ENCODE results near the gene ZNF485. TPM values are rescaled to one million over a fixed set of nuclear protein-coding genes. Genes with fewer than 3 reads are reported as not detected.
A peak's percentile ranks its signal among the peaks of the same experiment; 100 is the strongest.

Gene ZNF485
- total and polyA plus RNA-seq, 4 donors: 1.5 to 4.4 (median 3.2) TPM

- Histone ChIP-seq H3K4me1 (ENCODE audit: control insufficient read depth in 5 of 5, insufficient read depth in 5 of 5, low read length in 5 of 5) (peaks cover 0 to 17% (median 4%) of the 10 kb centered on the region in 5 donors), H3K27ac (ENCODE audit: low read depth in 1 of 2, low read length in 1 of 2) (no peak overlapping the region)
- no peak for ATAC-seq (ENCODE audit: insufficient read depth, low FRiP score)
Measured at GRCh38 chr10:43574906-43575305, 31.3 kb upstream of the ZNF485 start.

GRCh38 chr10:43576062-43576461, 30.2 kb upstream of the ZNF485 start:
- Histone ChIP-seq H3K36me3 (ENCODE audit: control insufficient read depth in 4 of 4, insufficient read depth in 4 of 4, low read length in 4 of 4) (no peaks in the 10 kb centered on the region), H3K4me3 (no peak overlapping the region), H3K9ac (ENCODE audit: insufficient read depth in 1 of 2, low read length in 2 of 2) (no peak overlapping the region), H3K4me1 (ENCODE audit: control insufficient read depth in 5 of 5, insufficient read depth in 5 of 5, low read length in 5 of 5) (peaks cover 0 to 17% (median 4%) of the 10 kb centered on the region in 5 donors), H3K27ac (ENCODE audit: low read depth in 1 of 2, low read length in 1 of 2) (no peak overlapping the region), H3K27me3 (ENCODE audit: control insufficient read depth in 3 of 3, insufficient read depth in 3 of 3, low read length in 2 of 3) (no peaks in the 10 kb centered on the region), H3K9me3 (ENCODE audit: control insufficient read depth in 4 of 4, insufficient read depth in 3 of 4, low read length in 3 of 4) (peaks cover 0 to 2% (median 0%) of the 10 kb centered on the region in 4 donors)
- DNase-seq (no peak), ATAC-seq (ENCODE audit: insufficient read depth, low FRiP score) (no peak)
- 92% methylated on average over 5 of the region's 5 CpGs for WGBS, 2 donors
- TF ChIP-seq CTCF (IDR thresholded peaks at IDR 0.05; ENCODE audit: control extremely low read depth, extremely low read depth): no peak

More at GRCh38 chr10:43574906-43575305, 31.3 kb upstream of the ZNF485 start:
- peak overlapping the region in 1 of 2 donors; percentile 30 for H3K9ac ChIP-seq (ENCODE audit: insufficient read depth in 1 of 2, low read length in 2 of 2)
- no peaks in the 10 kb centered on the region for H3K36me3 ChIP-seq (ENCODE audit: control insufficient read depth in 4 of 4, insufficient read depth in 4 of 4, low read length in 4 of 4)
- no peak for TF ChIP-seq CTCF (IDR thresholded peaks at IDR 0.05; ENCODE audit: control extremely low read depth, extremely low read depth)
- no peak overlapping the region for H3K4me3 ChIP-seq
- WGBS, 2 donors: 92% methylated on average over 8 of the region's 8 CpGs
- no peaks in the 10 kb centered on the region for H3K27me3 ChIP-seq (ENCODE audit: control insufficient read depth in 3 of 3, insufficient read depth in 3 of 3, low read length in 2 of 3)
- no peak for DNase-seq
- H3K9me3 ChIP-seq (ENCODE audit: control insufficient read depth in 4 of 4, insufficient read depth in 3 of 4, low read length in 3 of 4): peaks cover 0 to 2% (median 0%) of the 10 kb centered on the region in 4 donors

GRCh38 chr10:43576580-43576979, 29.7 kb upstream of the ZNF485 start:
- Histone ChIP-seq H3K9me3 (ENCODE audit: control insufficient read depth in 4 of 4, insufficient read depth in 3 of 4, low read length in 3 of 4) (peaks cover 0 to 2% (median 0%) of the 10 kb centered on the region in 4 donors), H3K9ac (ENCODE audit: insufficient read depth in 1 of 2, low read length in 2 of 2) (no peak overlapping the region), H3K4me3 (no peak overlapping the region), H3K27me3 (ENCODE audit: control insufficient read depth in 3 of 3, insufficient read depth in 3 of 3, low read length in 2 of 3) (no peaks in the 10 kb centered on the region), H3K4me1 (ENCODE audit: control insufficient read depth in 5 of 5, insufficient read depth in 5 of 5, low read length in 5 of 5) (peaks cover 0 to 17% (median 4%) of the 10 kb centered on the region in 5 donors), H3K27ac (ENCODE audit: low read depth in 1 of 2, low read length in 1 of 2) (no peak overlapping the region), H3K36me3 (ENCODE audit: control insufficient read depth in 4 of 4, insufficient read depth in 4 of 4, low read length in 4 of 4) (no peaks in the 10 kb centered on the region)
- ATAC-seq (ENCODE audit: insufficient read depth, low FRiP score) (no peak), DNase-seq (no peak)
- TF ChIP-seq CTCF (IDR thresholded peaks at IDR 0.05; ENCODE audit: control extremely low read depth, extremely low read depth): no peak
- WGBS, 2 donors: 74 to 93% methylated on average over 5 of the region's 5 CpGs

GRCh38 chr10:43584051-43584450, 22.2 kb upstream of the ZNF485 start:
- Histone ChIP-seq H3K27me3 (ENCODE audit: control insufficient read depth in 3 of 3, insufficient read depth in 3 of 3, low read length in 2 of 3) (peaks cover 0 to 2% (median 0%) of the 10 kb centered on the region in 3 donors), H3K9ac (ENCODE audit: insufficient read depth in 1 of 2, low read length in 2 of 2) (no peak overlapping the region), H3K27ac (ENCODE audit: low read depth in 1 of 2, low read length in 1 of 2) (no peak overlapping the region), H3K36me3 (ENCODE audit: control insufficient read depth in 4 of 4, insufficient read depth in 4 of 4, low read length in 4 of 4) (no peaks in the 10 kb centered on the region), H3K4me1 (ENCODE audit: control insufficient read depth in 5 of 5, insufficient read depth in 5 of 5, low read length in 5 of 5) (no peaks in the 10 kb centered on the region), H3K4me3 (no peak overlapping the region), H3K9me3 (ENCODE audit: control insufficient read depth in 4 of 4, insufficient read depth in 3 of 4, low read length in 3 of 4) (no peaks in the 10 kb centered on the region)
- 69 to 95% methylated on average over 4 of the region's 4 CpGs for WGBS, 2 donors
- no peak for TF ChIP-seq CTCF (IDR thresholded peaks at IDR 0.05; ENCODE audit: control extremely low read depth, extremely low read depth)
- DNase-seq (no peak), ATAC-seq (ENCODE audit: insufficient read depth, low FRiP score) (no peak)

Data from lung (tissue), 12 donors.